Astrocyte (in vitro differentiated cells and primary cell): ENCODE measurements around the gene SYT17.

Experiments
- EZH2 ChIP-seq: IDR thresholded peaks from 2 replicates; pipeline ENCODE4 v1.6.1; 2012; ENCODE audit warnings: mild to moderate bottlenecking, low read length, inconsistent platforms; ENCODE audit not compliant: insufficient read depth
- TF ChIP-seq, protein P1 (sequence below): IDR thresholded peaks from 2 replicates; pipeline ENCODE4 v1.5.1; 2011; ENCODE audit warnings: low read depth, mild to moderate bottlenecking, inconsistent platforms, low read length, moderate library complexity; ENCODE audit not compliant: insufficient read depth

DNA sequence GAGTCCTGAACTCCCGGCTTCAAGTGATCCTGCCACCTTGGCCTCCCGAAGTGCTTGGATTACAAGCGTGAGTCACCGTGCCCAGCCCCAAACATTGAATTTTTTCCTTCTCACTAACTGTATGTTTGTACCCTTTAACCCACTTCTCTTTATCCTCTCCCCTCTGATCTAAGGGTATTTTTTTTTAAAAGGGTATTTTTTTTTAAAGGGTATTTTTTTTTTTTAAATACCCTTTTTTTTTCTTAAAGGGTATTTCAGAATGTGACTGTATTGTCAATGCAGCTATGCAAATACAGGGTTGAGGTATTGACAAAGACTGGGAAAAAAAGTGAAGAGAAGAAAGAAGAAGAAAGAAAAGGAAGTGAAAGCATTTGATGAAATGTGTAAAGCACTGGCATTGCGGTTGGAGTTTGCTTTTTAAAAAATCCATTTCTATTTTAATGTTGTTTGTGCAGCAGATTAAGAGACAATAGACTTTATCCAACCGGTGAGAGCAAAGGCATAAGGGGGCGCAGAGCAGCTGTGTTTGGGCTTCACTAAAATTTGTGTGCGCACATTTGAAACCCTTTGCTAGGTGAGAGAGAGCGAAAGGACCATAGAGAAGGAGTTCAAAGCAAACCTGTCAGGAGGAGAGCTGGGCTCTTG is 42.4 kb downstream of the SYT17 start:
- TF ChIP-seq, protein P1, sequence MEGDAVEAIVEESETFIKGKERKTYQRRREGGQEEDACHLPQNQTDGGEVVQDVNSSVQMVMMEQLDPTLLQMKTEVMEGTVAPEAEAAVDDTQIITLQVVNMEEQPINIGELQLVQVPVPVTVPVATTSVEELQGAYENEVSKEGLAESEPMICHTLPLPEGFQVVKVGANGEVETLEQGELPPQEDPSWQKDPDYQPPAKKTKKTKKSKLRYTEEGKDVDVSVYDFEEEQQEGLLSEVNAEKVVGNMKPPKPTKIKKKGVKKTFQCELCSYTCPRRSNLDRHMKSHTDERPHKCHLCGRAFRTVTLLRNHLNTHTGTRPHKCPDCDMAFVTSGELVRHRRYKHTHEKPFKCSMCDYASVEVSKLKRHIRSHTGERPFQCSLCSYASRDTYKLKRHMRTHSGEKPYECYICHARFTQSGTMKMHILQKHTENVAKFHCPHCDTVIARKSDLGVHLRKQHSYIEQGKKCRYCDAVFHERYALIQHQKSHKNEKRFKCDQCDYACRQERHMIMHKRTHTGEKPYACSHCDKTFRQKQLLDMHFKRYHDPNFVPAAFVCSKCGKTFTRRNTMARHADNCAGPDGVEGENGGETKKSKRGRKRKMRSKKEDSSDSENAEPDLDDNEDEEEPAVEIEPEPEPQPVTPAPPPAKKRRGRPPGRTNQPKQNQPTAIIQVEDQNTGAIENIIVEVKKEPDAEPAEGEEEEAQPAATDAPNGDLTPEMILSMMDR = no peak
- no peak for TF ChIP-seq EZH2
